Astrocyte (in vitro differentiated cells and primary cell): Measurements from ENCODE around the gene ACAA1. TPM values are rescaled to one million over a fixed set of nuclear protein-coding genes. Genes with fewer than 3 reads are reported as not detected.
"Not testable (repeated sequence)": the region's sequence is repeated elsewhere in the genome, so short reads cannot be mapped to it uniquely, and the experiment has no call there.

Experiments used
- DNase-seq: peaks from one replicate; pipeline ENCODE4 v3.0.0-alpha.2; 2010; ENCODE audit warnings: low read depth
- FAIRE-seq: peaks from 2 replicates; lab custom pipeline; 2011; peaks lifted over from hg19 to GRCh38; lab: Jason Lieb, UNC
- H2AFZ ChIP-seq: 2 replicates; pipeline ENCODE4 v1.6.0; 2012; ENCODE audit warnings: low read depth, low read length, inconsistent platforms
- H3K27ac ChIP-seq: 2 replicates; pipeline ENCODE4 v1.5.1; 2011; ENCODE audit warnings: low read depth, low read length, inconsistent platforms
- H3K27me3 ChIP-seq: 2 replicates; pipeline ENCODE4 v1.6.0; 2011; ENCODE audit warnings: low read length, inconsistent platforms; ENCODE audit not compliant: insufficient read depth
- H3K36me3 ChIP-seq: 2 replicates; pipeline ENCODE4 v1.5.1; 2011; ENCODE audit warnings: low read length, inconsistent platforms; ENCODE audit not compliant: insufficient read depth
- H3K4me1 ChIP-seq: 2 replicates; pipeline ENCODE4 v1.5.1; 2011; ENCODE audit warnings: low read length, inconsistent platforms; ENCODE audit not compliant: insufficient read depth
- H3K4me2 ChIP-seq: 2 replicates; pipeline ENCODE4 v1.6.0; 2012; ENCODE audit warnings: low read length, inconsistent platforms
- H3K4me3 ChIP-seq: 2 replicates; pipeline ENCODE4 v1.5.1; 2011; ENCODE audit warnings: low read depth, mild to moderate bottlenecking, low read length, inconsistent platforms; ENCODE audit not compliant: insufficient read depth
- H3K79me2 ChIP-seq: 2 replicates; pipeline ENCODE4 v1.6.0; 2012; ENCODE audit warnings: mild to moderate bottlenecking, low read length, inconsistent platforms; ENCODE audit not compliant: insufficient read depth
- H3K9ac ChIP-seq: 2 replicates; pipeline ENCODE4 v1.6.0; 2012; ENCODE audit warnings: mild to moderate bottlenecking, low read length, inconsistent platforms
- H3K9me3 ChIP-seq: 2 replicates; pipeline ENCODE4 v1.5.1; 2012; ENCODE audit warnings: low read depth, mild to moderate bottlenecking, low read length, inconsistent platforms; ENCODE audit not compliant: insufficient read depth
- H4K20me1 ChIP-seq: 2 replicates; pipeline ENCODE4 v1.6.0; 2012; ENCODE audit warnings: low read length, inconsistent platforms; ENCODE audit not compliant: insufficient read depth
- H3K27ac Mint-ChIP-seq: one replicate; pipeline ENCODE4 v1.8.0; 2021; ENCODE audit warnings: mild to moderate bottlenecking, mixed read lengths; ENCODE audit not compliant: unreplicated experiment
- H3K27me3 Mint-ChIP-seq: one replicate; pipeline ENCODE4 v1.8.0; 2021; ENCODE audit warnings: low read depth, mixed read lengths; ENCODE audit not compliant: unreplicated experiment
- H3K36me3 Mint-ChIP-seq: one replicate; pipeline ENCODE4 v1.8.0; 2021; ENCODE audit warnings: low read depth, mixed read lengths; ENCODE audit not compliant: unreplicated experiment
- H3K4me1 Mint-ChIP-seq: one replicate; pipeline ENCODE4 v1.8.0; 2021; ENCODE audit warnings: low read depth, mixed read lengths; ENCODE audit not compliant: unreplicated experiment
- H3K4me3 Mint-ChIP-seq: one replicate; pipeline ENCODE4 v1.8.0; 2021; ENCODE audit warnings: mild to moderate bottlenecking, moderate library complexity, mixed read lengths; ENCODE audit not compliant: unreplicated experiment
- H3K9me3 Mint-ChIP-seq: one replicate; pipeline ENCODE4 v1.8.0; 2021; ENCODE audit warnings: mild to moderate bottlenecking, mixed read lengths; ENCODE audit not compliant: unreplicated experiment
- CTCF ChIP-seq: IDR thresholded peaks from 2 replicates; pipeline ENCODE4 v1.5.1; 2011; ENCODE audit warnings: low read depth, mild to moderate bottlenecking, inconsistent platforms, low read length, moderate library complexity; ENCODE audit not compliant: insufficient read depth
- EZH2 ChIP-seq: IDR thresholded peaks from 2 replicates; pipeline ENCODE4 v1.6.1; 2012; ENCODE audit warnings: mild to moderate bottlenecking, low read length, inconsistent platforms; ENCODE audit not compliant: insufficient read depth
- total RNA-seq: library from RNA; stranded (reverse); gene quantifications from 2 replicates; pipeline ENCODE4 v1.2.1, GENCODE V29; 2021

The ACAA1 gene
- total RNA-seq, 1 donor from 2014 or later, result 69.4 TPM

- peaks cover 3% of the 10 kb centered on the region for H3K9me3 Mint-ChIP-seq
These were observed 27.1 kb upstream of the ACAA1 start for GRCh38 chr3:38163841-38164642.

GRCh38 chr3:38163117-38163840 lies 26.4 kb upstream of the ACAA1 start:
- no peaks in the 10 kb centered on the region for H3K9me3 ChIP-seq
- no peak overlapping the region for H3K9ac ChIP-seq
- no peaks in the 10 kb centered on the region for H4K20me1 ChIP-seq
- DNase-seq (no peak), FAIRE-seq (no peak)
- no peaks in the 10 kb centered on the region for H3K27me3 ChIP-seq
- H2AFZ ChIP-seq, result no peak overlapping the region
- H3K27me3 Mint-ChIP-seq, result no peaks in the 10 kb centered on the region
- peaks cover 7% of the 10 kb centered on the region for H3K36me3 Mint-ChIP-seq
- no peak overlapping the region for H3K4me3 ChIP-seq
- peaks cover 3% of the 10 kb centered on the region for H3K9me3 Mint-ChIP-seq
- H3K4me1 Mint-ChIP-seq, result peaks cover 14% of the 10 kb centered on the region
- no peaks in the 10 kb centered on the region for H3K36me3 ChIP-seq
- H3K27ac ChIP-seq, result no peak overlapping the region
- peaks cover 16% of the 10 kb centered on the region for H3K4me1 ChIP-seq
- no peak overlapping the region for H3K27ac Mint-ChIP-seq
- H3K4me2 ChIP-seq, result no peak overlapping the region
- no peak for TF ChIP-seq CTCF
- TF ChIP-seq EZH2, result no peak
- peaks cover 30% of the 10 kb centered on the region for H3K79me2 ChIP-seq
- H3K4me3 Mint-ChIP-seq, result no peak overlapping the region

More at GRCh38 chr3:38163841-38164642, 27.1 kb upstream of the ACAA1 start:
- Histone ChIP-seq H3K36me3 (no peaks in the 10 kb centered on the region), H3K4me3 (peak overlapping the region; percentile 96), H2AFZ (peak overlapping the region; percentile 93), H3K9ac (peak overlapping the region; percentile 88), H3K4me2 (peak overlapping the region; percentile 90), H3K4me1 (peaks cover 17% of the 10 kb centered on the region), H4K20me1 (no peaks in the 10 kb centered on the region), H3K9me3 (no peaks in the 10 kb centered on the region), H3K27me3 (no peaks in the 10 kb centered on the region), H3K79me2 (peaks cover 35% of the 10 kb centered on the region), H3K27ac (peak overlapping the region; percentile 97)
- Mint-ChIP-seq H3K4me1 (peaks cover 20% of the 10 kb centered on the region), H3K27me3 (no peaks in the 10 kb centered on the region), H3K4me3 (peak overlapping the region; percentile 99), H3K27ac (peak overlapping the region; percentile 98), H3K36me3 (peaks cover 7% of the 10 kb centered on the region)
- DNase-seq, result no peak
- FAIRE-seq, result no peak
- TF ChIP-seq CTCF (no peak), EZH2 (no peak)

GRCh38 chr3:38160704-38161103 lies 23.8 kb upstream of the ACAA1 start:
- not testable (repeated sequence) for DNase-seq, H3K4me2 ChIP-seq, H3K27me3 ChIP-seq, H3K4me1 Mint-ChIP-seq, H3K27ac ChIP-seq, H3K36me3 ChIP-seq, H3K4me3 Mint-ChIP-seq, H3K9me3 Mint-ChIP-seq, H3K79me2 ChIP-seq, H2AFZ ChIP-seq, H3K27me3 Mint-ChIP-seq, H4K20me1 ChIP-seq, FAIRE-seq, H3K27ac Mint-ChIP-seq, H3K4me1 ChIP-seq, H3K9ac ChIP-seq, H3K4me3 ChIP-seq, H3K9me3 ChIP-seq, H3K36me3 Mint-ChIP-seq
